Tongue (tissue), 2 donors: ENCODE results near the gene LOXL3. TPM values are rescaled to one million over a fixed set of nuclear protein-coding genes. Genes with fewer than 3 reads are reported as not detected.

Source experiments
- DNase-seq: peaks from one replicate; pipeline ENCODE4 v3.0.0-alpha.2; 2015
- total RNA-seq: library from RNA; depleted of rRNA; stranded (reverse); fragments of >200 nt; gene quantifications from one replicate; pipeline ENCODE4 v1.2.3, GENCODE V29; 2014

LOXL3 gene
- total RNA-seq, 1 donor from 2014 or later = 11.2 TPM

- DNase-seq = no peak
Measured at GRCh38 chr2:74526649-74527230, 27.0 kb downstream of the LOXL3 start.

- peak; percentile 56 for DNase-seq
Measured at GRCh38 chr2:74525717-74526648, 27.8 kb downstream of the LOXL3 start, which contains the start of gene DQX1. Gene DQX1 (minus strand): TSS chr2:74526231. CDS start chr2:74525729, 502 bp downstream.

GRCh38 chr2:74524955-74525716 is 28.6 kb downstream of the LOXL3 start:
- no peak for DNase-seq

GRCh38 chr2:74524005-74524404 is 29.7 kb downstream of the LOXL3 start:
- no peak for DNase-seq

GRCh38 chr2:74522516-74522915 is 31.2 kb downstream of the LOXL3 start:
- no peak for DNase-seq

- DNase-seq = no peak
Measured at GRCh38 chr2:74516650-74517049, 37.1 kb downstream of the LOXL3 start.

GRCh38 chr2:74515981-74516633 is 37.6 kb downstream of the LOXL3 start:
- peak; percentile 83 for DNase-seq

GRCh38 chr2:74515271-74515980 is 38.3 kb downstream of the LOXL3 start:
- DNase-seq = no peak

- DNase-seq = no peak
Measured at GRCh38 chr2:74514368-74515270, 39.1 kb downstream of the LOXL3 start, which contains the start of gene TLX2. Gene TLX2 (plus strand): TSS chr2:74514450. CDS start chr2:74514807, 357 bp downstream.

GRCh38 chr2:74513605-74514367 is 40.0 kb downstream of the LOXL3 start:
- DNase-seq = no peak

- DNase-seq = no peak
Measured at GRCh38 chr2:74512744-74513604, 40.8 kb downstream of the LOXL3 start.

- DNase-seq = no peak
Measured at GRCh38 chr2:74511104-74511989, 42.4 kb downstream of the LOXL3 start.

- no peak for DNase-seq
Measured at GRCh38 chr2:74510272-74510671, 43.5 kb downstream of the LOXL3 start.

- DNase-seq = peak; percentile 61
Measured at GRCh38 chr2:74507926-74508520, 45.7 kb downstream of the LOXL3 start.

- DNase-seq = peak; percentile 99
Measured at GRCh38 chr2:74507145-74507925, 46.4 kb downstream of the LOXL3 start, which contains the start of gene PCGF1. Gene PCGF1 (minus strand): TSS chr2:74507695. CDS start chr2:74507668, 27 bp downstream.
